ENCODE data around the gene KNDC1.

DNA sequence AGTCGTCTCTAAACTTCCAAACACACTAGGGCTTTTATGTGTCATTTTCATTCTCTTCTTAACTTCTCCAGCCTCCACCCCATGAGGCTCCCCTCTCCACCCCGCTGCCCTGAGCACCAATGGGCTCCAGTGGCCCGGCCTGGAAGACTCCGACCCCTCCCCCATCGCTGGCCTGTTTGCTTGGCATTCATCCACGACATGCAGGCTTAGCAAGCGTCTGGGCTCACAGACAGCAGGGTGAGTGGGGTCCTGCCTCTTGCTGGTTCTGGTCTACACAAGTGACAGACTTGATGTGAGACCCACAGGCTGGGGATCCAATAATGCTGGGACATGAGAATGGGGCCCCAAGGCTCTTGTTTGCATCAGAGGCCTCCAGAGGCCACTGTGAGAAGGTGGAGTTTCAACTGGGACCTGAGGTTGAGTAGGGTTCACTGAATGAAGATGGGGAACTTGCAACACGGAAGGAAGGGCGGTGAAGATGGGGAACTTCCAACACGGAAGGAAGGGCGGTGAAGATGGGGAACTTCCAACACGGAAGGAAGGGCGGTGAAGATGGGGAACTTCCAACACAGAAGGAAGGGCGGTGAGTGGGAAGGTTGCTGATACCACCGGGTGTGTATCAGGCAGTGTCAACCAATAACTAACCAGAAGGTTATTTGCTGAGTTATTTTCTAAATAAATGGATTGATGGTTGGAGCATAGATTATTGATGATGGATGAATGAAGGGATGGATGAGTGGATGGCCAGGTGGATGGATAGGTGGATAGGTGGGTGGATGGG, 14.0 kb downstream of the KNDC1 start:
- TF ChIP-seq, protein P1, sequence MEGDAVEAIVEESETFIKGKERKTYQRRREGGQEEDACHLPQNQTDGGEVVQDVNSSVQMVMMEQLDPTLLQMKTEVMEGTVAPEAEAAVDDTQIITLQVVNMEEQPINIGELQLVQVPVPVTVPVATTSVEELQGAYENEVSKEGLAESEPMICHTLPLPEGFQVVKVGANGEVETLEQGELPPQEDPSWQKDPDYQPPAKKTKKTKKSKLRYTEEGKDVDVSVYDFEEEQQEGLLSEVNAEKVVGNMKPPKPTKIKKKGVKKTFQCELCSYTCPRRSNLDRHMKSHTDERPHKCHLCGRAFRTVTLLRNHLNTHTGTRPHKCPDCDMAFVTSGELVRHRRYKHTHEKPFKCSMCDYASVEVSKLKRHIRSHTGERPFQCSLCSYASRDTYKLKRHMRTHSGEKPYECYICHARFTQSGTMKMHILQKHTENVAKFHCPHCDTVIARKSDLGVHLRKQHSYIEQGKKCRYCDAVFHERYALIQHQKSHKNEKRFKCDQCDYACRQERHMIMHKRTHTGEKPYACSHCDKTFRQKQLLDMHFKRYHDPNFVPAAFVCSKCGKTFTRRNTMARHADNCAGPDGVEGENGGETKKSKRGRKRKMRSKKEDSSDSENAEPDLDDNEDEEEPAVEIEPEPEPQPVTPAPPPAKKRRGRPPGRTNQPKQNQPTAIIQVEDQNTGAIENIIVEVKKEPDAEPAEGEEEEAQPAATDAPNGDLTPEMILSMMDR (IDR thresholded peaks at IDR 0.05), result no peak
- no peak for TF ChIP-seq POLR2A (IDR thresholded peaks at IDR 0.05)
